ENCODE results near the gene LFNG. TPM values are rescaled to one million over a fixed set of nuclear protein-coding genes. Genes with fewer than 3 reads are reported as not detected.

The LFNG gene
- total and polyA plus RNA-seq, 10 donors, result 21.2 to 47.4 (median 34.0) TPM

GRCh38 chr7:2520761-2521290, 1.3 kb downstream of the LFNG start:
- no peak for DNase-seq
- Histone ChIP-seq H3K4me3 (peak overlapping the region; percentile 59 to 89 (median 67)), H3K27ac (peak overlapping the region in 5 of 8 donors; percentile 48 to 96 (median 94)), H3K4me1 (peaks cover 53 to 94% (median 78%) of the 10 kb centered on the region in 6 donors), H3K27me3 (replicated peaks in 1 of 7) (peaks cover 0 to 32% (median 0%) of the 10 kb centered on the region in 7 donors), H3K9me3 (no peaks in the 10 kb centered on the region), H3K36me3 (peaks cover 0 to 17% (median 8%) of the 10 kb centered on the region in 6 donors)
- 9 to 21% (median 16%) methylated on average over 4 to 12 of the region's 12 CpGs for WGBS, 5 donors
- TF ChIP-seq CTCF (IDR thresholded peaks at IDR 0.05 in 8 of 11, conservative IDR thresholded peaks at IDR 0.05 in 3 of 11) (no peak), POLR2A (IDR thresholded peaks at IDR 0.05) (no peak), POLR2AphosphoS5 (IDR thresholded peaks at IDR 0.05) (no peak)
- intact Hi-C loops (cut with DNase I; ENCODE audit: low total_unique reads), result no loop called here

- H3K4me3 ChIP-seq, result peak overlapping the region; percentile 59 to 89 (median 67)
- 22 to 41% (median 26%) methylated on average over 4 to 21 of the region's 21 CpGs for WGBS, 5 donors
- intact Hi-C loops (cut with DNase I; ENCODE audit: low total_unique reads), result no loop called here
- peaks cover 58 to 94% (median 81%) of the 10 kb centered on the region in 6 donors for H3K4me1 ChIP-seq
- peak overlapping the region in 5 of 8 donors; percentile 27 to 96 (median 94) for H3K27ac ChIP-seq
- H3K27me3 ChIP-seq (replicated peaks in 1 of 7), result peaks cover 0 to 32% (median 0%) of the 10 kb centered on the region in 7 donors
- no peak for TF ChIP-seq POLR2A (IDR thresholded peaks at IDR 0.05)
- TF ChIP-seq CTCF (IDR thresholded peaks at IDR 0.05 in 8 of 11, conservative IDR thresholded peaks at IDR 0.05 in 3 of 11), result no peak
- no peak for TF ChIP-seq POLR2AphosphoS5 (IDR thresholded peaks at IDR 0.05)
- H3K36me3 ChIP-seq, result peaks cover 0 to 23% (median 12%) of the 10 kb centered on the region in 6 donors
- H3K9me3 ChIP-seq, result no peaks in the 10 kb centered on the region
- DNase-seq, result peak; percentile 84
Measured at GRCh38 chr7:2521341-2521745, 1.8 kb downstream of the LFNG start.

- intact Hi-C loops (cut with DNase I; ENCODE audit: low total_unique reads), result no loop called here
- Histone ChIP-seq H3K4me3 (peak overlapping the region; percentile 10 to 89 (median 67)), H3K4me1 (peaks cover 63 to 94% (median 85%) of the 10 kb centered on the region in 6 donors), H3K27ac (peak overlapping the region; percentile 22 to 96 (median 60)), H3K36me3 (peaks cover 0 to 30% (median 20%) of the 10 kb centered on the region in 6 donors), H3K9me3 (no peaks in the 10 kb centered on the region), H3K27me3 (replicated peaks in 1 of 7) (peaks cover 0 to 32% (median 0%) of the 10 kb centered on the region in 7 donors)
- 2 to 8% (median 5%) methylated on average over 11 to 17 of the region's 17 CpGs for WGBS, 5 donors
- peak; percentile 86 for DNase-seq
- TF ChIP-seq POLR2A (IDR thresholded peaks at IDR 0.05) (no peak), POLR2AphosphoS5 (IDR thresholded peaks at IDR 0.05) (peak; percentile 26 to 71 (median 58))
Measured at GRCh38 chr7:2521952-2522591, 2.5 kb downstream of the LFNG start.

GRCh38 chr7:2522780-2523433, 3.3 kb downstream of the LFNG start:
- peak overlapping the region; percentile 1 to 96 (median 60) for H3K27ac ChIP-seq
- peaks cover 0 to 32% (median 0%) of the 10 kb centered on the region in 7 donors for H3K27me3 ChIP-seq (replicated peaks in 1 of 7)
- no peak for DNase-seq
- intact Hi-C loops (cut with DNase I; ENCODE audit: low total_unique reads), result no loop called here
- H3K36me3 ChIP-seq, result peaks cover 0 to 37% (median 23%) of the 10 kb centered on the region in 6 donors
- WGBS, 5 donors, result 26 to 51% (median 45%) methylated on average over 10 to 19 of the region's 19 CpGs
- peaks cover 70 to 94% (median 93%) of the 10 kb centered on the region in 6 donors for H3K4me1 ChIP-seq
- H3K9me3 ChIP-seq, result no peaks in the 10 kb centered on the region
- peak overlapping the region in 7 of 8 donors; percentile 59 to 89 (median 70) for H3K4me3 ChIP-seq
- TF ChIP-seq POLR2AphosphoS5 (IDR thresholded peaks at IDR 0.05) (peak in 1 of 3 donors; percentile 17), CTCF (IDR thresholded peaks at IDR 0.05 in 8 of 11, conservative IDR thresholded peaks at IDR 0.05 in 3 of 11) (no peak), POLR2A (IDR thresholded peaks at IDR 0.05) (no peak)

All from spleen (tissue), 11 donors.